DMS53 treated with DMSO at 0.1 percent for 48 hours (cell line): ENCODE results near the gene GPR176.
A peak's percentile ranks its signal among the peaks of the same experiment; 100 is the strongest.
"Not testable (repeated sequence)": the region's sequence is repeated elsewhere in the genome, so short reads cannot be mapped to it uniquely, and the experiment has no call there.

ENCODE experiments used
- DNase-seq: peaks from one replicate; lab custom pipeline; 2025; ENCODE audit not compliant: unreplicated experiment; lab: John Stamatoyannopoulos, UW

Gene GPR176

DNA sequence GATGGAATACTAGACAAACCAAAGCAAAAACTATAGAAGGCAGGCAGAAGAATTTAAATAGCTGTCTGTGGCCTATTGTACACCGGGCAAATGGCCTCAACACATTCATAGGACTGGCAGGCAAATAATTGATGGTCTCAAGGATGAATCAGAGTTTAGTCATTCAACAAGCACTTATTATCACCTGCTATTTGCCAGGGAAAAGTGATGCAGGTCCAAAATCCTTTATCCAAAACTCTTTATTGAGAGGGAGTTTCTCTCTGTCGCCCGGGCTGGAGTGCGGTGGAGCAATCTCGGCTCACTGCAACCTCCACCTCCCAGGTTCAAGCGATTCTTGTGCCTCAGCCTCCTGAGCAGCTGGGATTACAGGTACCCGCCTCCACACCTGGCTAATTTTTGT is 16.1 kb upstream of the GPR176 start:
- no peak for DNase-seq

DNA sequence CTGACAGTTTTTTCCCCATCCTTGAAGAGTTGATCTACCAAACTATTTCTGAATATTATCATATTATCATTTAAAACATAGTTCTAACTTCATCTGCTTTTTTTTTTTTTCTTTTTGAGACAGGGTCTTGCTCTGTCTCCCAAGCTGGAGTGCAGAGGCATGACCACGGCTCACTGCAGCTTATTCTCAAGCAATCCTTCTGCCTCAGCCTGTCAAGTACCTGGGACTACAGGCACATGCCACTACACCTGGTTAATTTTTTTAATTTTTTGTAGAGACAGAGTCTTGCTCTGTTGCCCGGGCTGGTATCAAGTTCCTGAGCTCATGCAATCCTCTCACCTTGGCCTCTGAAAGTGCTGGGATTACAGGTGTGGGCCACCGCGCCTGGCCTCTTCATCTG is 15.2 kb upstream of the GPR176 start:
- DNase-seq = no peak

DNA sequence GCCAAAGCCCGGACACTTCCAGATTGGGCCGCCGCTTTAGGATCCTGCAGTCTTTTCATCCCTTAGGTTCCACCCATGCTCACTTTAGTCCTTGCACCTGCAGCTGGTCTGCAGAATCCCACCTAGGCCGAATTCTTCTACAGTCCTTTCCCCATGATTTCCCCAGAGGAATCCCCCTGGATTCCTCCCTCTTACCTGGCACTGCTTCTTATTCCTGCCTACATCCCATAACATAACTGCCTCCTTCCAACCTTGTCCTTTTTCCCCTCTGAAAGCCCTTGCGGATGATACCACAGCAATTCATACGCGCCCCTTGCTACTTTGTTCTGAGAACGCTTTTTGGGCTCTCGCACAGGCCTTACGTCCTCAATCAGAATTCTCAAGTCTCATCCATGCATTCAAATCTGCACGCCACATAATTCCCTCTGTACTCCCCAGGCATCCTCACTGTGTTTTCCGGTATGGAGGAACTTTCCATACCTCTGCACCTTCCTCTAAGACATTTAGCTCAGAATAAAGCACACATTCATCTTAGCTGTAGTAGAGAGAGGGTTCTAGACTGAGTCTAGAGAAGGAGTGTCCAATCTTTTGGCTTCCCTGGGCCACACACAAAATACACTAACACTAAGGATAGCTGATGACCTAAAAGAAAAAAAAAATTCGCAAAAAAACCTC is 14.5 kb upstream of the GPR176 start:
- DNase-seq = no peak

DNA sequence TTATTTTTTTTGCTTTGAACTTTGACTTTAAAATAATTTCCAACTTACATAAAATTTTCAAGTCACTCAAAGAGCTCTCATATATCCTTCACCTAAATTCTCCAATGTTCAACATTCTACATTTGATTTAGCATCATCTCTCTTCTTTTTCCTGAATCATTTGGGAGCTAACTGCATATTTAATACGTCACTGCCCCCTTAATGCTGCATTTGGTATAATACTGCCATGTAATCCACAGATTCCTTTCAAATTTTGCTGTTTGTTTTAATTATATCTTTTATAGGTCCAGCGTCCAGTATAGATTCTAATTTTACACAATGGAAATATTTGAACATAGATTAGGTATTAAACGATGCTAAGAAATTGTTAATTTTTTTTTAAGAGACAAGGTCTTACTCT is 11.5 kb upstream of the GPR176 start:
- DNase-seq = no peak

DNA sequence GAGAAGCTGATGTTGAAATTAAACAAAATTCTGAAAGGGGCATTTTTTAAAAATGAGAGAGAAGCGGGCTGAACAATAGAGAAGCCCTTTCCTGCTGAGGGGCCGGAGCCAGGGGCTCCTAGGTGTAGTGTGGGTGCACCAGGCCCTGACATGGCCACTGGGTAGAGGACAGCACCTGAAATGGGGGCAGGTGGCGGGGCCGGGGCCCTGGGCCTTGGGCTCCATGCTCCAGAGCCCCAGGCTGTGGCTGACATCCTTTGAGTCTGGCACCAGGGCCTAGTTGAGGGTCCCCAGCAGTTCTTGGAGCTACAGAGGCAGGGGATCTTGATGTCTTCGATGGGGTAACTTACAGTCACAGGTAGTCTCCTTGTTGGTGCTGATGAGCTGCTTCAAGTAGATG is 6.5 kb upstream of the GPR176 start:
- DNase-seq = no peak

DNA sequence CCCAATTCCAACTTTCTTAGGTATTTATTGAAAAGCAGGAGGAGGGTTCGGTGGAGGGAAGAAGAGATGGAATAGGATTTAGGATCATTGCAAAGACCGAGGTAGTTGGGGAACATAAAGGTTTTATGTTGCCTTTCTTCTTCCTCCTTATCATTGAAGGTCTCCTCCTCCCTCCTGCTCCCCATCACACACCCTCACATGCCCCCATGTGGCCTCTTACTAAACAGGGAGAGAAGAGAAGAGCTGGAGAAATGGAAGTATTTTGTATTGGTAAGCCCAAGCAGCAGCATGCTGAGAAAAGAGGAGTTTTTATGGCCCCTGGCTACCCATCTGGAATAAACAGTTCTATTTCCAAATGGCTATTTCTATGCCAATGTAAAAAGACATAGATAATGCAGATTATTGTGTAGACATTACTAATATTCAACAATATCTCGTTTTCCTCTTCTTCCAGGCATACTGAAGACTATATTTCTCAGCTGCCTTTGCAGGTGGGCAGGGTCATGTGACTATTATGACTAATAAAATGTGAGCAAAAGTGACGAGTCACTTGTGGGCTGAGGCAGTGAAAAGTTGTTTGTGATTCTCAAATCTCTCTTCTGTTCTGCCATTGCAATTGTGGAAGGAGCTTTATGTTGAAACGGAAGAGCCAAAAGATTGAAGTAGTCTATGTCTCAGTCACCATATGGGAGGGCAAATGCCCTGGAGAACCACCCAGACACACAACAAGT is 5.2 kb upstream of the GPR176 start:
- DNase-seq = no peak

DNA sequence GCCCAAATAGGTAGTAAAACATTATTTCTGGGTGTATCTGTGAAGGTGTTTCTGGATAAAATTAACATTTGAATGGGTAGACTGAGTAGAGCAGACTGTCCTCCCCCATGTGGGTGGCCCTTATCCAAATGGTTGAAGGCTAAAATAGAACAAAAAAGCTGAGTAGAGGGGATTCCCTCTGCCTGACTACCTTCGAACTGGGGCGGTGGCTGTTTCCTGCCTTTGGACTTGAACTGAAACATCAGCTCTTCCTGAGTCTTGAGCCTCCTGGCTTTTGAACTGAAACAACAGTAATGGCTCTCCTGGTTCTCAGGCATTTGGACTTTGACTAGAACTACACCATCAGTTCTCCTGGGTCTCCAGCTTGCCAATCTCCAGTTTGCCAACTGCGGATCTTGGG is 4.4 kb upstream of the GPR176 start:
- no peak for DNase-seq

DNA sequence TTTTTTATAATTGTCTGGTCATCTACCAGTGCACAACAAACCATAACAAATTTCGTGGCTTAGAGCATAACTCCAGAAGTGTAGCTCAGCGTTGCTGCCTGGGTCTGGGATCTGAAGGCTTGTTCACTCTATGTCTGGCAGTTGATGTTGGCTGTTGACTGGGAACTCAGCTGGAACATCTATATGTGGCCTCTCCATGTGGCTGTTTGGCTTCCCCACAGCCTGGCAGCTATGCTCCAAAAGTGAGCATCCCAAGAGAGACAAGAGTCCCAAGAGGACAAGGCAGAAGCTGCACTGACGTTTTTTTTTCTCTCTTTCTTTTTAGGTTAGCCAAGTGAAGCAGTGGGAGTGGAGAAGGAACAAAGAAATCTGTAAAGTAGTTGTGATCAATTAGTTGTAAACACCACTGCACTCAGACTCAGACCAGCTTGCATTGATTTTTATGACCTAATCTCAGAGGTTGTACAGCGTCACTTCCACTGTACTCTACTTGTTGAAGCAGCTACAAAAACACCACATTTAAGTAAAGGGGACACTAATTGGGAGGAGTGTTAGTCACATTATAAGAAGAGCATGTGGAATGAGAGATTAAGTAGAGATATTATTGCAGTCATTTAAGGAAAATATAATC is 2.5 kb upstream of the GPR176 start:
- DNase-seq = no peak

DNA sequence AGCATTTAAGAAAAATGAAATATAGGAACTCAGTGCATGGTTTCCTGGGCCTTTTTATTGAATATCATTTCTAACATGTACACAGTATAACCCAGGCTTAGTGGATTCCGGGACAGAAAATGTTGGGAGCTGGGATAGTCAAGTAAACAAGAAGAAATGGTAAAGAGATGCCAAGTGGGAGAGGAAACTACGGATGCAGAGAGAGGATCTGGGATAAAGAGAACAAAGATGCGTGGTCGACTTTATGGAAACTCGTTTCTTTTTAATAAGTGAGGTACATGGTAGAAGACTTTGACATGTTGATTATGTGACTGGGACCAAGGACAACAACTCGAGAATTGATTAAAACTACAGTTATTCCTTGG is 1.2 kb upstream of the GPR176 start:
- DNase-seq = no peak

DNA sequence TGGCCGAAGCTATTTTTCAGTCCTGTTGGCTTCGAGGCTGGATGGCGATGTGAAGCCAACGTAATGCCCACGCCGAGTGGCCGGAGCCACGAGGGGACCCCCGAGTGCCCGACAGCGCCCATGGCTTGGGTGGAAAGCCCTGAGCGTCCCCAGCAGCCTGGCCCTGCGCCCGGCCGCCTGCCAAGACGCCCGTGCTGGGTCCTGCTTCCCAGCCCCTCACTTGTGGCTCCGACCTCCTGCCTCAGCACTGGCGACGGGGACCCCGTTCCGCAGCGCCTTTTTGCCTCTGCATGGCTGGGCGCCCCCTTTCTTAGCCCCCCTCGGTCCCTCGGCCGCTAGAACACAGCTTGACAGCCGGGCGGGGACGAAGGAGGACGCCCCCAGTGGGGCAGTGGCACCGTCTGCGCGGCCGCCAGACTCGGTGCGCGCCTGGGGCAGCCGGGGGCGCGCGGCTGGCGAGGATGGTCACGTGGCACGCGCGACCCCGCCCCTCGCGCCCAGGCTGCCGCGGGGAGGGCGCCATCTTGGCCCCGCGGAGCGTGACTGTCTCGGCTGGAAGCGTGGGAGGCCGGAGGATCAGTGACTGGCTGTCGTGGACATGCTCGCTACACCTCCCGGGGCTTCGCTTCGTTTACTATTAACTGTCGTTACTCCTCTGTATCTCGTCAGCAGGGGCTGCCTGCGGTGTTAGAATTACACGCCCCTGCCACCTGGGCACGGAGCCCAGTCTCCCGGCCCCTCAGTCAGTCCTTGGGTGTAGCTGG is 626 bp upstream of the GPR176 start:
- peak; percentile 7 for DNase-seq

DNA sequence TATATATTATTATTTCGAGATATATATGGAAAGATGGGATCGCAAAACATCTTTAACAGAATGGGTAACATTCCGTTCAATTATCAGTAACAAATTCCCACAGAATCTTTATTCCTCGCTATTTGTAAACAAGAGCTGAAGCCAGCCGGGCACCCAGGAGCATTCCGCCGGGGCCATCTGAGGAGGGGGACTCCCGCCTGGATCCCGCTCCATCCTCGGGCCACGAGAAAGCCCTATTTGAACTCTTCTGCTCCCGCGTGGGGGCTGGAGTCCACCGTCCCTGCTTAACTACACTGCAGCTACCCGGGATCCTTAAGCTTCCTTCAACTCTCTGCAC is 687 bp downstream of the GPR176 start:
- no peak for DNase-seq

DNA sequence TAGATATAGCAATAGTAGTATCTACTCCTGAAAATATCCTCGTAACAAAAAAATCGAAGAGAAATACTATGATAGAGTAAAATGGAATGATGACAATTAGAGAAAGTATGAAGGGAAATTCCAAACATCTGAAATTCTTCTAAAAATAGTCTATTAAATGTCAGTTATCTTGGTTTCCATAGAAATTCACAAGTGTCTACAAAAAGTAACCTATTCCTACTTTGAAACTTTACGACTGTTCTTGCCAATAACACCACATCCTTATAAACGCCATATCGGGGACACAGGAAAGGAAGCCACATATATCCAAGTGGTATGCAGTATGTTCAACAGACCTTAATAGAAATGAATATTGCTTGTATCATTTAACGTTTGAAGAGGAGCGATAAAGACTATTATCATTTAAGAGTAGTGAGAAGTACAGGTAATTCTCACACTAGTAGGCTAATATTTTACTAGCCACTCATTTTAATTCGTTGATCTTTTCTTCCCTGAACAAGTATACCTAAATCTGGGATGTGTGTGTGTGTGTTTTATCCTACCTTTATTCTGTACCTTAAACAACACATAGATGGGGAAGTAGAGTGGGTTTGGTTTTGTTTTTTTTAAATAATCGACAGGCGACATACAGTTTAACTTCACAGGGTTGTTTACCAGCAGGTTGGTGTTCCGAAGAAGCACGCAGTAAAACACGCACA is 1.2 kb downstream of the GPR176 start:
- no peak for DNase-seq

DNA sequence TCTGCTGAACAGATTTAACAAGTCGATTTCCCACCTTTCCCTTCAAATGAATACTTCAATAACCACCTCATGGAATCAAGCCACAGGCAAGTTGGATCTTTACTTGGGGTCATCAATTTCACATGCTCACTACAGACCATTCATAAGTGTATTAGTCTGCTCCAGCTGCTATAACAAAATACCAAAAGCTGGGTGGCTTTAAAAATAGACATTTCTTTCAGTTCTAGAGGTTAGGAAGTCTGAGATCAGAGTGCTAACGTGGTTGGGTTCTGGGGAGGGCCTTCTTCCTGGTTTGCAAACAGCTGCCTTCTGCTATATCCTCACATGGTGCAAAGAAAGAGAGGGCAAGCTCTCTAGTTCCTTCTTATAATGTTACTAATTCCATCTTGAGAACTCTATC is 5.1 kb downstream of the GPR176 start:
- DNase-seq = no peak

DNA sequence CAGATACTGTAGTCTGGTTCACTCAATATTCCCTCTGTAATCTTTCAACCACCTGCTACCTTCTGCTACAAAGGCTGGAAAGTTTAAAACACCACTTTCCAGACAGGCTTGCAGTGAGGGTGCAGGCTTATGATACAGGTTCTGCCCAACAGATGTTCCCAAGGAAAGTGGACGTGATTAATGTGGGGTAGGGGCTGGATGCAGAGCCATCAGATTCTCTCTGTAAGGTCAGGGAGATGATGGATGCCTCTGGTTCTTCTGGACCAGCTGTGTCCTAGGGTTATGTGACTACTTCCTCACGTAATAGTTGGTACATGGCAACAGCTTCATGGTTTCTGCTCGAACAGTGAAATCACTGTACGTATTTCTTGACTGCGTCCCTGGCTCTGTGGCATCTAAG is 11.1 kb downstream of the GPR176 start:
- DNase-seq = no peak

DNA sequence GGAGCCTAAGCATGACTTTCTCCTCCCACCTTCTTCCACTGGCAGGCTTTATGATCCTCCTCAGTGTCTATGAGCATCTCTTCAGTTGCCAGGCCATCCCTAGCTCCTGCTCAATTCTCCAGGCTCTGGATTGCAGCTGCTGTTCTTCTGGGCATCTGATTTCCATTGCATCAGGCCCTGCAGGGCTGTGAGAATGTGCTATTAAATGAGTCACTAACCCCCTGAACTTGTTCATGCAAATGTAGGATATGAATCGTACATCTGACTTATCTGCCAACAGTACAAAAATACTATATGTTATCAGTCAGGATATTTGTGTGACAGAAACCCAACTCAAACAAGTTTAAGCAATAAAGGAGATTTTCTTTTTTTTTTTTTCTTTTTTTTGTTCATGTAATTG is 11.9 kb downstream of the GPR176 start:
- no peak for DNase-seq

DNA sequence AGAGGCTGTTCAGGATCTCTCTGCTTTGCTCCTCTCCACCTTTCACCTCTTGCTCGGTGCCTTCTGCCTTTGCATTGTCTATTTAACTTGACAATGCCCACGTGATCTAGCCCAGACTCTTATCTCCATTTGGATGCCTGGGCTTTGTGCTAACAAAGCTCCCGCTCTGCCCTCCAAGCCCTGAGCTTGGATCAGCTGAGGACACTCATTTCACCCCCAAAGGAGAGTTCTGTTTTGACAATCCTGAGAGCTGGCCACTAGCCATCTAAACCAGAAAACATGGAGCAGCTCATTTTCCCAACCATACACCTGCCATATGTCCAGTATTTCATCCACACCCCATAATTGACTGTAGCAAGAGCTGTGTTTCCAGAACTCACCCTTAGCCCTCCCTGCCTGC is 12.8 kb downstream of the GPR176 start:
- no peak for DNase-seq

DNA sequence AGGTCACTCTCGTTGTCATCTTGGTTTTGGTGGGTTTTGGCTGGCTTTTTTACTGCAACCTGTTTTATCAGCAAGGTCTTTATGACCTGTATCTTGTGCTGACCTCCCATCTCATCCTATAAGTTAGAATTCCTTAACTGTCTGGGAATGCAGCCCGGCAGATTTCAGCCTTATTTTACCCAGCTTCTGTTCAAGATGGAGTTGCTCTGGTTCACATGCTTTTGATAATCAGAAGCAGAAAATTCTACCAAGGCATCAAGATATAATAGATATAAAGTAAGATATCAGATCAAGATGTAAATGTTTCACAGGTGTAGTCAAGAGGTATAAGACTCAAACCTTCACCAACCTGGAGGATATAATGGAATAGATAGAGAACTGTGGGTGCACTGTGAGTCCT is 16.0 kb downstream of the GPR176 start:
- no peak for DNase-seq

DNA sequence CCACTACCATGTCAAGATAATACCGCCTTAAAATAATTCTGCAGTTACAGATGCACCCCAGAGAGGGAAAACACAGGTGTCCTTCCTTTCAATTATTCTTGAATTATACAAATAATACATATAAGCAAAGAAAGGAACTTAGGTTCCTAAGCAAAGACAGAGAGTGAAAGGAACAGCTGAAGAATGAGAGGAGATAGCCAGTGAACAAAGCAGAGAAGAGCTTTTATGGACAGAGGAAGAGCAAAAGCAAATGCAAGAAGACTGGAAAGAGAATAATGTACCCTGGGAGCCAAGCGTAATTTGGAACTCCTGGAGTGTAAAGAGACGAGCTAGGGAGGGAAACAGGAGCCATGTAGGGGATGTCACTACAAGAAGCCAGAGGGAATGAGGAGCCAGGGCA is 21.7 kb downstream of the GPR176 start:
- no peak for DNase-seq

DNA sequence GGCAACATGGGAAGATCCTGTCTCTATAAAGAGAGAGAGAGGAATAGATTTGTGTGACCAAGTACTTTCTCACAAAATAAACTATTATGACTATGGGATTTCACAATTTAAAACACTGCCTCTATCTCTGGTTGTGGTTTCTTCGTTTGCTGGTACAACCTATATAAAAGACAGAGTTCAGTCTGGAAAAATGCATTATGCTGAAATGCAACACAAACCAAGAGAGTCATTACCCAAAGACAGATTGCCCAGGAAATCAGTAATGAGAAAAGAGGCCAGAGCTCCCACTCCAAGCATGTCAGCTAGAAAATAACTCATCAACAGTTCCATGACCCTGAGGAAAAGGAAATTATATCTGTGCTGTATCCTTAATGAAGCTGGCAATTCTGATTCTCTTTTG is 23.2 kb downstream of the GPR176 start:
- DNase-seq = no peak

DNA sequence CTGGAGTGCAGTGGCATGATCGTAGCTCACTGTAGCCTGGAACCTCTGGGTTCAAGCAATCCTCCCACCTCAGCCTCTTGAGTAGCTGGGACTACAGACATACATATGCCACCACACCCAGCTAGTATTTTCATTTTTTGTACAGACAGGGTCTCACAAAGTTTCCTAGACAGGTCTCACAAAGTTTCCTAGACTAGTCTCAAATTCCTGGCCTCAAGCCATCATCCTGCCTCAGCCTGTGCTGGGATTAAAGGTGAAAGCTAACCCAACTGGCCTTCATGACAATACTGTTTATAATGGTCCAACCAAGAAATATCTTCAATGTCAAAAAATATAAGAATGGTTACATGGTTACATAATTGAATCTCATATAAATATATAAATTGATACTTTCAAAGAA is 24.0 kb downstream of the GPR176 start:
- no peak for DNase-seq

DNA sequence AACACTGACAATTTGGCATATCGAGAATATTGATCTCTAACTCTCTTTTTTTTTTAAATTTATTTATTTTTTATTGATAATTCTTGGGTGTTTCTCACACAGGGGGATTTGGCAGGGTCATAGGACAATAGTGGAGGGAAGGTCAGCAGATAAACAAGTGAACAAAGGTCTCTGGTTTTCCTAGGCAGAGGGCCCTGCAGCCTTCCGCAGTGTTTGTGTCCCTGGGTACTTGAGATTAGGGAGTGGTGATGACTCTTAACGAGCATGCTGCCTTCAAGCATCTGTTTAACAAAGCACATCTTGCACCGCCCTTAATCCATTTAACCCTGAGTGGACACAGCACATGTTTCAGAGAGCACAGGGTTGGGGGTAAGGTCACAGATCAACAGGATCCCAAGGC is 27.0 kb downstream of the GPR176 start:
- not testable (repeated sequence) for DNase-seq
